K562 (cell line): ENCODE results near the gene AASDH. TPM values are rescaled to one million over a fixed set of nuclear protein-coding genes. Genes with fewer than 3 reads are reported as not detected.
A peak's percentile ranks its signal among the peaks of the same experiment; 100 is the strongest.

Experiments used
- EGR1 ChIP-seq: fragments of 450-650 bp; conservative IDR thresholded peaks from 2 replicates; pipeline ENCODE4 v1.6.1; 2017; ENCODE audit warnings: mild to moderate bottlenecking
- KDM5B ChIP-seq: fragments of 200-600 bp; sonication (generic); IDR thresholded peaks from 2 replicates; pipeline ENCODE4 v1.6.1; 2012; ENCODE audit warnings: low read depth, mild to moderate bottlenecking, moderate library complexity, low read length, control low read depth, inconsistent platforms; ENCODE audit not compliant: insufficient replicate concordance
- NCOA4 ChIP-seq: fragments of 450-650 bp; IDR thresholded peaks from 2 replicates; pipeline ENCODE4 v1.6.1; 2018; ENCODE audit warnings: mild to moderate bottlenecking; ENCODE audit not compliant: partially characterized antibody
- POLR2G ChIP-seq: fragments of 200-400 bp; formaldehyde crosslinking; IDR thresholded peaks from 2 replicates; pipeline ENCODE4 v1.6.1; 2017; ENCODE audit warnings: low read depth, mild to moderate bottlenecking, antibody characterized with exemption, low read length, moderate library complexity
- RNF2 ChIP-seq: sonication (generic); IDR thresholded peaks from 2 replicates; pipeline ENCODE4 v1.6.1; 2016
- ZFX ChIP-seq: sonication (generic); formaldehyde crosslinking; IDR thresholded peaks from 2 replicates; pipeline ENCODE4 v1.8.0; 2022; ENCODE audit warnings: mild to moderate bottlenecking, missing genetic modification reagents, moderate library complexity
- ZNF263 ChIP-seq: sonication (generic); formaldehyde crosslinking; IDR thresholded peaks from 2 replicates; pipeline ENCODE4 v1.8.0; 2022; ENCODE audit warnings: mild to moderate bottlenecking, missing genetic modification reagents, borderline replicate concordance
- polyA plus RNA-seq, 8 experiments: library from polyadenylated mRNA; depleted of rRNA in 4 of 8; stranded (reverse) in 5 of 8; unstranded in 3 of 8; fragments of >200 nt; fragmentation: Nextera tagmentation in 2 of 8; fragmentation: Illumina TruSeq in 1 of 8; extraction: Ambion mirVana in 2 of 8; extraction: Trizol in 1 of 8; gene quantifications; 2 replicates each; pipeline versions ENCODE4 v1.2.1 to v1.2.3, GENCODE V29; 2011 to 2014; ENCODE audit warnings: inconsistent platforms in 1 of 8, missing spikeins in 1 of 8
- total RNA-seq, 7 experiments: library from RNA; depleted of rRNA in 6 of 7; stranded (reverse); fragments of >200 nt in 6 of 7; fragmentation: Illumina TruSeq in 2 of 7; extraction: Trizol in 2 of 7; gene quantifications; 2 replicates each; pipeline versions ENCODE4 v1.2.1 to v1.2.3, GENCODE V29; 2011 to 2021; ENCODE audit warnings: low replicate concordance in 1 of 7
- TF ChIP-seq, protein P1 (sequence below), 2 experiments: IDR thresholded peaks; 2 replicates each; pipeline ENCODE4 v1.6.1; 2012; ENCODE audit warnings: improper control_type of control experiment in 2 of 2, low read depth in 2 of 2, low read length in 2 of 2, borderline replicate concordance in 1 of 2
- TF ChIP-seq, protein P2 (sequence below): fragments of 450-650 bp; formaldehyde crosslinking; IDR thresholded peaks from 2 replicates; pipeline ENCODE4 v1.4.0; 2020; ENCODE audit warnings: mild to moderate bottlenecking, mixed read lengths
- TF ChIP-seq, protein P3 (sequence below): fragments of 450-650 bp; conservative IDR thresholded peaks from 2 replicates; pipeline ENCODE4 v1.6.1; 2016; ENCODE audit warnings: missing genetic modification characterization, low read depth, mild to moderate bottlenecking, control low read depth, missing compliant biosample characterization

The AASDH gene
- total and polyA plus RNA-seq, 9 of the 15 experiments (the other 6 are each of a cell fraction or from before 2014, with no cell fraction given), result 8.6 to 29.7 (median 13.7) TPM

DNA sequence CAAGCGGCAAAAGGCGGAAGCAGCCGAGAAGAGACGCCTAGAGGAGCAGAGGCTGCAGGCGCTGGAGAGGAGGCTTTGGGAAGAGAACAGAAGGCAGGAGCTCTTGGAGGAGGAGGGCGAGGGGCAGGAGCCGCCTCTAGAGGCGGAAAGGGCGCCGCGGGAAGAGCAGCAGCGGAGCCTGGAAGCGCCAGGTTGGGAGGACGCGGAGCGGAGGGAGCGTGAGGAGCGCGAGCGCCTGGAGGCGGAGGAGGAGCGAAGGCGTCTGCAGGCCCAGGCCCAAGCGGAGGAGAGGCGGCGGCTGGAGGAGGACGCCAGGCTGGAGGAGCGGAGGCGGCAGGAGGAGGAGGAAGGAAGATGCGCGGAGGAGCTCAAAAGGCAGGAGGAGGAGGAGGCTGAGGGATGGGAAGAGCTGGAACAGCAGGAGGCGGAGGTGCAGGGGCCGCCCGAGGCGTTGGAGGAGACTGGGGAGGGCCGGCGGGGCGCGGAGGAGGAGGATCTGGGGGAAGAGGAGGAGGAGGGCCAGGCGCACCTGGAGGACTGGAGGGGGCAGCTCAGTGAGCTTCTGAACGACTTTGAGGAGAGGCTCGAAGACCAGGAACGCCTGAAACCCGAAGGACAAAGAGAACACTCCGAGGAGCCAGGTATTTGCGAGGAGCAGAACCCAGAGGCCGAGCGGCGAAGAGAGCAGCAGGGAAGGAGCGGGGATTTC is 72.9 kb downstream of the AASDH start (continued):
- TF ChIP-seq, protein P1, sequence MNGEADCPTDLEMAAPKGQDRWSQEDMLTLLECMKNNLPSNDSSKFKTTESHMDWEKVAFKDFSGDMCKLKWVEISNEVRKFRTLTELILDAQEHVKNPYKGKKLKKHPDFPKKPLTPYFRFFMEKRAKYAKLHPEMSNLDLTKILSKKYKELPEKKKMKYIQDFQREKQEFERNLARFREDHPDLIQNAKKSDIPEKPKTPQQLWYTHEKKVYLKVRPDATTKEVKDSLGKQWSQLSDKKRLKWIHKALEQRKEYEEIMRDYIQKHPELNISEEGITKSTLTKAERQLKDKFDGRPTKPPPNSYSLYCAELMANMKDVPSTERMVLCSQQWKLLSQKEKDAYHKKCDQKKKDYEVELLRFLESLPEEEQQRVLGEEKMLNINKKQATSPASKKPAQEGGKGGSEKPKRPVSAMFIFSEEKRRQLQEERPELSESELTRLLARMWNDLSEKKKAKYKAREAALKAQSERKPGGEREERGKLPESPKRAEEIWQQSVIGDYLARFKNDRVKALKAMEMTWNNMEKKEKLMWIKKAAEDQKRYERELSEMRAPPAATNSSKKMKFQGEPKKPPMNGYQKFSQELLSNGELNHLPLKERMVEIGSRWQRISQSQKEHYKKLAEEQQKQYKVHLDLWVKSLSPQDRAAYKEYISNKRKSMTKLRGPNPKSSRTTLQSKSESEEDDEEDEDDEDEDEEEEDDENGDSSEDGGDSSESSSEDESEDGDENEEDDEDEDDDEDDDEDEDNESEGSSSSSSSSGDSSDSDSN (IDR thresholded peaks at IDR 0.05; ENCODE audit: borderline replicate concordance in 1 of 2, low read depth in 2 of 2, low read length in 2 of 2), result 0 out of 4 replicates have a peak, but pooled peaks of 1 of the 2 experiments have one; percentile 44
- TF ChIP-seq RNF2 (peak; percentile 7; the same call in 1 of the 2 replicates), NCOA4 (no peak), KDM5B (no peak), ZFX (CRISPR knock-in tag) (peak; percentile 42; the same call in 1 of the 2 replicates), EGR1 (peak; percentile 30; the same call in 1 of the 2 replicates), ZNF263 (peak; percentile 99), POLR2G (no peak)
- TF ChIP-seq, protein P2, sequence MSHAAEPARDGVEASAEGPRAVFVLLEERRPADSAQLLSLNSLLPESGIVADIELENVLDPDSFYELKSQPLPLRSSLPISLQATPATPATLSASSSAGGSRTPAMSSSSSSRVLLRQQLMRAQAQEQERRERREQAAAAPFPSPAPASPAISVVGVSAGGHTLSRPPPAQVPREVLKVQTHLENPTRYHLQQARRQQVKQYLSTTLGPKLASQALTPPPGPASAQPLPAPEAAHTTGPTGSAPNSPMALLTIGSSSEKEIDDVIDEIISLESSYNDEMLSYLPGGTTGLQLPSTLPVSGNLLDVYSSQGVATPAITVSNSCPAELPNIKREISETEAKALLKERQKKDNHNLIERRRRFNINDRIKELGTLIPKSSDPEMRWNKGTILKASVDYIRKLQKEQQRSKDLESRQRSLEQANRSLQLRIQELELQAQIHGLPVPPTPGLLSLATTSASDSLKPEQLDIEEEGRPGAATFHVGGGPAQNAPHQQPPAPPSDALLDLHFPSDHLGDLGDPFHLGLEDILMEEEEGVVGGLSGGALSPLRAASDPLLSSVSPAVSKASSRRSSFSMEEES (CRISPR knock-in tag), result no peak
- TF ChIP-seq, protein P3, sequence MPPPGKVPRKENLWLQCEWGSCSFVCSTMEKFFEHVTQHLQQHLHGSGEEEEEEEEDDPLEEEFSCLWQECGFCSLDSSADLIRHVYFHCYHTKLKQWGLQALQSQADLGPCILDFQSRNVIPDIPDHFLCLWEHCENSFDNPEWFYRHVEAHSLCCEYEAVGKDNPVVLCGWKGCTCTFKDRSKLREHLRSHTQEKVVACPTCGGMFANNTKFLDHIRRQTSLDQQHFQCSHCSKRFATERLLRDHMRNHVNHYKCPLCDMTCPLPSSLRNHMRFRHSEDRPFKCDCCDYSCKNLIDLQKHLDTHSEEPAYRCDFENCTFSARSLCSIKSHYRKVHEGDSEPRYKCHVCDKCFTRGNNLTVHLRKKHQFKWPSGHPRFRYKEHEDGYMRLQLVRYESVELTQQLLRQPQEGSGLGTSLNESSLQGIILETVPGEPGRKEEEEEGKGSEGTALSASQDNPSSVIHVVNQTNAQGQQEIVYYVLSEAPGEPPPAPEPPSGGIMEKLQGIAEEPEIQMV, result no peak
